HepG2 (cell line): ENCODE results near the gene CDK9. TPM values are rescaled to one million over a fixed set of nuclear protein-coding genes. Genes with fewer than 3 reads are reported as not detected.

Experiments
- ARNTL ChIP-seq: sonication (generic); formaldehyde crosslinking; IDR thresholded peaks from 2 replicates; pipeline ENCODE4 v1.4.0; 2020; ENCODE audit warnings: mild to moderate bottlenecking, missing genetic modification reagents
- ATF6 ChIP-seq: sonication (generic); formaldehyde crosslinking; conservative IDR thresholded peaks from 2 replicates; pipeline ENCODE4 v1.4.0; 2020; ENCODE audit warnings: missing genetic modification reagents
- GABPA ChIP-seq, 2 experiments: IDR thresholded peaks; 2 replicates each; pipeline ENCODE4 v1.6.1; 2011 to 2016; ENCODE audit warnings: low read depth in 2 of 2, low read length in 1 of 2, missing biosample characterization in 1 of 2, missing genetic modification characterization in 1 of 2
- MAZ ChIP-seq, 2 experiments: sonication (generic) in 1 of 2; formaldehyde crosslinking in 1 of 2; IDR thresholded peaks; 2 replicates each; pipeline versions ENCODE4 v1.5.0 to v1.6.1; 2012 to 2020; ENCODE audit warnings: low read depth in 2 of 2, mild to moderate bottlenecking in 2 of 2, borderline replicate concordance in 1 of 2, improper control_type of control experiment in 1 of 2, low read length in 1 of 2, missing genetic modification reagents in 1 of 2, moderate library complexity in 1 of 2
- MTA3 ChIP-seq: sonication (generic); formaldehyde crosslinking; IDR thresholded peaks from 2 replicates; pipeline ENCODE4 v1.4.0; 2020; ENCODE audit warnings: missing genetic modification reagents
- NFATC3 ChIP-seq: sonication (generic); formaldehyde crosslinking; IDR thresholded peaks from 2 replicates; pipeline ENCODE4 v1.5.1; 2020; ENCODE audit warnings: mild to moderate bottlenecking, missing genetic modification reagents
- STAG1 ChIP-seq: sonication (generic); formaldehyde crosslinking; IDR thresholded peaks from 2 replicates; pipeline ENCODE4 v1.4.0; 2020; ENCODE audit warnings: missing genetic modification reagents
- ZNF124 ChIP-seq: sonication (generic); formaldehyde crosslinking; IDR thresholded peaks from 2 replicates; pipeline ENCODE4 v1.4.0; 2020; ENCODE audit warnings: missing genetic modification reagents
- ZNF142 ChIP-seq: sonication (generic); formaldehyde crosslinking; IDR thresholded peaks from 2 replicates; pipeline ENCODE4 v1.4.0; 2020; ENCODE audit warnings: missing genetic modification reagents
- ZNF225 ChIP-seq: sonication (generic); formaldehyde crosslinking; IDR thresholded peaks from 2 replicates; pipeline ENCODE4 v1.4.0; 2020; ENCODE audit warnings: mild to moderate bottlenecking, missing genetic modification reagents
- ZNF350 ChIP-seq: sonication (generic); formaldehyde crosslinking; IDR thresholded peaks from 2 replicates; pipeline ENCODE4 v1.4.0; 2020; ENCODE audit warnings: mild to moderate bottlenecking, low read depth, missing genetic modification reagents, borderline replicate concordance
- ZNF383 ChIP-seq: sonication (generic); formaldehyde crosslinking; IDR thresholded peaks from 2 replicates; pipeline ENCODE4 v1.4.0; 2020; ENCODE audit warnings: missing genetic modification reagents, mild to moderate bottlenecking, borderline replicate concordance
- ZNF746 ChIP-seq: sonication (generic); formaldehyde crosslinking; IDR thresholded peaks from 2 replicates; pipeline ENCODE4 v1.8.0; 2022; ENCODE audit warnings: mild to moderate bottlenecking, missing genetic modification reagents
- ZNF780A ChIP-seq: sonication (generic); formaldehyde crosslinking; IDR thresholded peaks from 2 replicates; pipeline ENCODE4 v1.8.0; 2022; ENCODE audit warnings: mild to moderate bottlenecking, missing genetic modification reagents, moderate library complexity
- ZNF782 ChIP-seq: sonication (generic); formaldehyde crosslinking; IDR thresholded peaks from 2 replicates; pipeline ENCODE4 v1.4.0; 2020; ENCODE audit warnings: missing genetic modification reagents, mild to moderate bottlenecking, borderline replicate concordance
- ZNF788 ChIP-seq: sonication (generic); formaldehyde crosslinking; IDR thresholded peaks from 2 replicates; pipeline ENCODE4 v1.5.0; 2020; ENCODE audit warnings: mild to moderate bottlenecking, missing genetic modification reagents, borderline replicate concordance
- ZXDC ChIP-seq: sonication (generic); formaldehyde crosslinking; IDR thresholded peaks from 2 replicates; pipeline ENCODE4 v1.5.0; 2020; ENCODE audit warnings: mild to moderate bottlenecking, missing genetic modification reagents
- polyA plus RNA-seq, 8 experiments: library from polyadenylated mRNA; depleted of rRNA in 3 of 8; stranded (reverse) in 7 of 8; unstranded in 1 of 8; fragments of >200 nt; fragmentation: Illumina TruSeq in 4 of 8; extraction: Trizol in 4 of 8; gene quantifications; 2 replicates each; pipeline versions ENCODE4 v1.2.1 to v1.2.3, GENCODE V29; 2011 to 2016; ENCODE audit warnings: low read depth in 4 of 8, missing spikeins in 1 of 8, mixed read lengths in 1 of 8; ENCODE audit not compliant: insufficient read depth in 1 of 8
- total RNA-seq, 5 experiments: library from RNA; depleted of rRNA; stranded (reverse); fragments of >200 nt; fragmentation: Illumina TruSeq; extraction: Trizol; gene quantifications; 2 replicates each; pipeline ENCODE4 v1.2.3, GENCODE V29; 2016; ENCODE audit warnings: low read depth in 1 of 5

Gene CDK9
- total and polyA plus RNA-seq, 2 of the 13 experiments (the other 11 are each of a cell fraction or from before 2014, with no cell fraction given), result 16.8 to 21.5 TPM

GRCh38 chr9:127785023-127785932, 556 bp upstream of the CDK9 start (continued):
- TF ChIP-seq ATF6 (no peak), ZNF788 (CRISPR knock-in tag) (peak; percentile 55; the same call in 1 of the 2 replicates), ARNTL (CRISPR knock-in tag) (0 out of 2 replicates have a peak, but pooled peaks have one; percentile 23), GABPA (IDR thresholded peaks at IDR 0.05; ENCODE audit: low read depth, low read length) (peak; percentile 19; the same call in 1 of the 2 replicates), GABPA (CRISPR knock-in tag; IDR thresholded peaks at IDR 0.05; ENCODE audit: low read depth) (no peak), ZNF746 (CRISPR knock-in tag) (peak; percentile 63; the same call in 1 of the 2 replicates), ZNF142 (CRISPR knock-in tag) (0 out of 2 replicates have a peak, but pooled peaks have one; percentile 29), ZNF383 (CRISPR knock-in tag) (no peak), ZNF782 (no peak), ZXDC (CRISPR knock-in tag) (no peak), ZNF350 (CRISPR knock-in tag) (no peak), MAZ (IDR thresholded peaks at IDR 0.05; ENCODE audit: borderline replicate concordance, low read depth, low read length) (peak; percentile 75; the same call in 1 of the 2 replicates), MAZ (CRISPR knock-in tag; IDR thresholded peaks at IDR 0.05; ENCODE audit: low read depth) (no peak; the same call in 1 of the 2 replicates), NFATC3 (no peak), STAG1 (CRISPR knock-in tag) (peak; percentile 73), ZNF780A (CRISPR knock-in tag) (no peak), MTA3 (CRISPR knock-in tag) (no peak), ZNF124 (CRISPR knock-in tag) (no peak), ZNF225 (no peak)
